ENCODE data around the gene PFKFB2.

Gene PFKFB2

GRCh38 chr1:207035877-207036551 lies 17.1 kb upstream of the PFKFB2 start:
- Histone ChIP-seq H3K23ac (ENCODE audit: low read depth, low read length, poor library complexity) (no peak overlapping the region), H3K27ac (replicated peaks; ENCODE audit: low read length) (no peak overlapping the region), H2BK12ac (ENCODE audit: low read length) (no peak overlapping the region), H2BK120ac (ENCODE audit: low read depth, low read length) (no peak overlapping the region), H3K18ac (ENCODE audit: low read length) (no peak overlapping the region), H4K8ac (ENCODE audit: low read depth, low read length) (no peak overlapping the region), H3K79me1 (ENCODE audit: low read depth, low read length) (no peaks in the 10 kb centered on the region), H3K4ac (ENCODE audit: low read length) (no peak overlapping the region), H3K9ac (ENCODE audit: low read depth, low read length, poor library complexity) (no peak overlapping the region), H3K14ac (ENCODE audit: low read length) (no peak overlapping the region), H2BK5ac (ENCODE audit: low read length) (no peak overlapping the region), H3K4me2 (ENCODE audit: insufficient read depth, low read length, poor library complexity, severe bottlenecking) (no peak overlapping the region), H3K9me3 (replicated peaks in 1 of 2; ENCODE audit: control insufficient read depth in 2 of 2, insufficient read depth in 1 of 2, low read depth in 1 of 2, low read length in 2 of 2) (no peaks in the 10 kb centered on the region), H2BK15ac (ENCODE audit: low read length) (no peak overlapping the region), H3K4me1 (ENCODE audit: control insufficient read depth in 2 of 2, insufficient read depth in 1 of 2, low read depth in 1 of 2, low read length in 2 of 2) (peaks cover 0 to 7% of the 10 kb centered on the region in 2 donors), H2AFZ (ENCODE audit: low read length) (no peak overlapping the region), H2AK5ac (ENCODE audit: low read depth, low read length) (no peak overlapping the region), H3K36me3 (replicated peaks in 1 of 2; ENCODE audit: control insufficient read depth in 2 of 2, insufficient read depth in 2 of 2, low read length in 2 of 2) (no peaks in the 10 kb centered on the region), H4K91ac (ENCODE audit: low read depth, low read length, poor library complexity) (no peak overlapping the region), H3K27me3 (ENCODE audit: control insufficient read depth in 3 of 3, insufficient read depth in 3 of 3, low read depth in 1 of 3, low read length in 3 of 3) (peaks cover 0 to 41% (median 0%) of the 10 kb centered on the region in 3 experiments), H3K4me3 (ENCODE audit: low read length in 2 of 2) (no peak overlapping the region)
- DNase-seq (ENCODE audit: low spot score): no peak
- WGBS, 2 donors (ENCODE audit: extremely low coverage in 2 of 2, insufficient read length in 2 of 2, insufficient replicate concordance in 1 of 2): no CpG with 5 or more reads among the region's 4 CpGs

DNA sequence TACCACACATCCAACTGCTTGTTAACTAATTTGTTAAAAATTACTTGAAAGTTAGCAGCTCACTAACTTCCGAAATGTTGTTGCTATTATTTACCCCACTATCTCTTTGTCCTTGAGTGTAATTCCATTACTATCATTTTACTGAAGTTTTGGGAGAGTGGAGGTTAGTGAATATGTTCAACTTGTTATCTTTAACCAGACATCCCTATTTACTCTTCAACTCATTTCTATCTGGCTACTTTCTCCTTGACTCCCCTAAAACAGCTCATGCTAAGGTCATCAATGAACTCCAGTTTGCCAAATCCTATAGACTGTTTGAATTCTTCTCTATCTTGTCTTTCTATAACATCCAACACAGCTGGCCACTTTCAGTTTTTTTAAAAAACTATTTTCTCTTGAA lies 16.2 kb upstream of the PFKFB2 start:
- H3K27me3 ChIP-seq (ENCODE audit: control insufficient read depth in 3 of 3, insufficient read depth in 3 of 3, low read depth in 1 of 3, low read length in 3 of 3): peaks cover 0 to 34% (median 0%) of the 10 kb centered on the region in 3 experiments
- WGBS, 2 donors (ENCODE audit: extremely low coverage in 2 of 2, insufficient read length in 2 of 2, insufficient replicate concordance in 1 of 2): no CpG with 5 or more reads among the region's 1 CpG
- no peak overlapping the region for H4K8ac ChIP-seq (ENCODE audit: low read depth, low read length)
- H2BK5ac ChIP-seq (ENCODE audit: low read length): no peak overlapping the region
- H2BK15ac ChIP-seq (ENCODE audit: low read length): no peak overlapping the region
- no peak overlapping the region for H3K4ac ChIP-seq (ENCODE audit: low read length)
- no peak overlapping the region for H3K9ac ChIP-seq (ENCODE audit: low read depth, low read length, poor library complexity)
- no peak overlapping the region for H2BK120ac ChIP-seq (ENCODE audit: low read depth, low read length)
- H3K36me3 ChIP-seq (replicated peaks in 1 of 2; ENCODE audit: control insufficient read depth in 2 of 2, insufficient read depth in 2 of 2, low read length in 2 of 2): no peaks in the 10 kb centered on the region
- no peaks in the 10 kb centered on the region for H3K9me3 ChIP-seq (replicated peaks in 1 of 2; ENCODE audit: control insufficient read depth in 2 of 2, insufficient read depth in 1 of 2, low read depth in 1 of 2, low read length in 2 of 2)
- H3K79me1 ChIP-seq (ENCODE audit: low read depth, low read length): no peaks in the 10 kb centered on the region
- peaks cover 0 to 7% of the 10 kb centered on the region in 2 donors for H3K4me1 ChIP-seq (ENCODE audit: control insufficient read depth in 2 of 2, insufficient read depth in 1 of 2, low read depth in 1 of 2, low read length in 2 of 2)
- H2BK12ac ChIP-seq (ENCODE audit: low read length): no peak overlapping the region
- DNase-seq (ENCODE audit: low spot score): no peak
- no peak overlapping the region for H3K4me3 ChIP-seq (ENCODE audit: low read length in 2 of 2)
- no peak overlapping the region for H3K4me2 ChIP-seq (ENCODE audit: insufficient read depth, low read length, poor library complexity, severe bottlenecking)
- H3K27ac ChIP-seq (replicated peaks; ENCODE audit: low read length): no peak overlapping the region
- H3K23ac ChIP-seq (ENCODE audit: low read depth, low read length, poor library complexity): no peak overlapping the region
- H2AFZ ChIP-seq (ENCODE audit: low read length): no peak overlapping the region
- H4K91ac ChIP-seq (ENCODE audit: low read depth, low read length, poor library complexity): no peak overlapping the region
- no peak overlapping the region for H3K18ac ChIP-seq (ENCODE audit: low read length)
- no peak overlapping the region for H3K14ac ChIP-seq (ENCODE audit: low read length)
- H2AK5ac ChIP-seq (ENCODE audit: low read depth, low read length): no peak overlapping the region

DNA sequence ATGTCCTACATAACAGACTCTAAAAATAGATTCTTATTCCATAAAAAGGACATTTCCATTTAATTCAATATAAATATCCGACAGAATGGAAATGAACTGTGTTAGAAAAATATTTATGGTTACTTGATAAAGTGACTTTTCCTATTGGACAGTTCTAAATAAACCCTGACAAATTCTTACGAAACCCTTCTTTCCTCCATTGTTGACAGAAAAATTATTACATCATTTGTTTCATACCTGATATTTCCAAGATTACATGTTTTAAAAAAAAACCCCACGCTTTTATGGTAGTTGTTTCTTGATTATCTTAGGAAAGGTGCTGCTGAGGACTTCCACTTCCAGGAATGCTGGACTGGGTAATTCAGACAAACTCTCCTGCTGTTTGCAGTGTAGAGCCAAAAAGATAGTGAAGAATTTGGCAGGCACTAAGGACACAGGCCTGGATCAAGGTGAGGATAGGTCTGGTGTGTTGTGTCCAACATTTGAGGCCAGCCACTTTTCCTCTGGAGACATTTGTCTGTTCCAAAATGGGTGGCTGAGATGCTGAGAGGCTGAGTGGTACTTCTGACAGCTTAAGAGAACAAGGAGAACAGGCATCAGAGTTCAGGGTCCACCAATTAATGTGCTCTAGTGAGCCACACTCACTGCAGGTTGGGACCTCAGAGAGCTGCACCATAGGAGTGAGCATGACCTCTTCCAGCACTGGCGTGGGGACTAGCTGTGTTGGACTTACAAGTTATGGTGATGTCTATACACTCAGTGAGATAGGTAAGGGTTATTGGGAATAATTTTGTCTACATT lies 13.5 kb upstream of the PFKFB2 start:
- Histone ChIP-seq H3K23ac (ENCODE audit: low read depth, low read length, poor library complexity) (no peak overlapping the region), H3K4me3 (ENCODE audit: low read length in 2 of 2) (no peak overlapping the region), H2BK15ac (ENCODE audit: low read length) (no peak overlapping the region), H3K36me3 (replicated peaks in 1 of 2; ENCODE audit: control insufficient read depth in 2 of 2, insufficient read depth in 2 of 2, low read length in 2 of 2) (peaks cover 0 to 8% of the 10 kb centered on the region in 2 donors), H4K8ac (ENCODE audit: low read depth, low read length) (no peak overlapping the region), H3K14ac (ENCODE audit: low read length) (no peak overlapping the region), H3K4me1 (ENCODE audit: control insufficient read depth in 2 of 2, insufficient read depth in 1 of 2, low read depth in 1 of 2, low read length in 2 of 2) (no peaks in the 10 kb centered on the region), H3K4ac (ENCODE audit: low read length) (no peak overlapping the region), H3K9me3 (replicated peaks in 1 of 2; ENCODE audit: control insufficient read depth in 2 of 2, insufficient read depth in 1 of 2, low read depth in 1 of 2, low read length in 2 of 2) (no peaks in the 10 kb centered on the region), H3K4me2 (ENCODE audit: insufficient read depth, low read length, poor library complexity, severe bottlenecking) (no peak overlapping the region), H4K91ac (ENCODE audit: low read depth, low read length, poor library complexity) (no peak overlapping the region), H2AFZ (ENCODE audit: low read length) (no peak overlapping the region), H2BK120ac (ENCODE audit: low read depth, low read length) (no peak overlapping the region), H3K9ac (ENCODE audit: low read depth, low read length, poor library complexity) (no peak overlapping the region), H2BK12ac (ENCODE audit: low read length) (no peak overlapping the region), H3K79me1 (ENCODE audit: low read depth, low read length) (no peaks in the 10 kb centered on the region), H3K27me3 (ENCODE audit: control insufficient read depth in 3 of 3, insufficient read depth in 3 of 3, low read depth in 1 of 3, low read length in 3 of 3) (peaks cover 0 to 13% (median 0%) of the 10 kb centered on the region in 3 experiments), H2BK5ac (ENCODE audit: low read length) (no peak overlapping the region), H3K27ac (replicated peaks; ENCODE audit: low read length) (no peak overlapping the region), H3K18ac (ENCODE audit: low read length) (no peak overlapping the region), H2AK5ac (ENCODE audit: low read depth, low read length) (no peak overlapping the region)
- no peak for DNase-seq (ENCODE audit: low spot score)
- WGBS, 2 donors (ENCODE audit: extremely low coverage in 2 of 2, insufficient read length in 2 of 2, insufficient replicate concordance in 1 of 2): no CpG with 5 or more reads among the region's 4 CpGs

DNA sequence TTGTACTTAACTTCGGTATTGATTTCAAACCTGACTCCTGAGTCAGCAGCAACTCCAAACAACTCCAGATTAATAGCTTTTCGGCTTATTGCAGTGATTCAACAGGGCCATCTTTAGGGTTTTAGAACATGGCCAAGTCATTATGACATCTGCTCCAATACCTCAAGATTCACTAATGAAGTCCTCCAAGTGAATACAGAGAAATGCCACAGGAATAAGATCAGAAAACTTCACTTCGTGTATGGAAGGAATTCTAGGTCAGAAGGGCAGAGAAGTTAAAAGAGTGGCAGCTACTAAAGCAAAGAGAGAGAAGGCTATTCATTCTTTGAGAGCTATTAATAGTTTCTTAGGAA lies 12.9 kb upstream of the PFKFB2 start:
- H2BK12ac ChIP-seq (ENCODE audit: low read length): no peak overlapping the region
- no peak overlapping the region for H3K23ac ChIP-seq (ENCODE audit: low read depth, low read length, poor library complexity)
- no peak overlapping the region for H3K18ac ChIP-seq (ENCODE audit: low read length)
- H2BK120ac ChIP-seq (ENCODE audit: low read depth, low read length): no peak overlapping the region
- H2BK5ac ChIP-seq (ENCODE audit: low read length): no peak overlapping the region
- H3K27ac ChIP-seq (replicated peaks; ENCODE audit: low read length): no peak overlapping the region
- no peak overlapping the region for H3K14ac ChIP-seq (ENCODE audit: low read length)
- no peaks in the 10 kb centered on the region for H3K4me1 ChIP-seq (ENCODE audit: control insufficient read depth in 2 of 2, insufficient read depth in 1 of 2, low read depth in 1 of 2, low read length in 2 of 2)
- no peak overlapping the region for H3K4me3 ChIP-seq (ENCODE audit: low read length in 2 of 2)
- no peak overlapping the region for H3K9ac ChIP-seq (ENCODE audit: low read depth, low read length, poor library complexity)
- H3K79me1 ChIP-seq (ENCODE audit: low read depth, low read length): no peaks in the 10 kb centered on the region
- H4K91ac ChIP-seq (ENCODE audit: low read depth, low read length, poor library complexity): no peak overlapping the region
- DNase-seq (ENCODE audit: low spot score): no peak
- peaks cover 0 to 11% of the 10 kb centered on the region in 2 donors for H3K36me3 ChIP-seq (replicated peaks in 1 of 2; ENCODE audit: control insufficient read depth in 2 of 2, insufficient read depth in 2 of 2, low read length in 2 of 2)
- H3K9me3 ChIP-seq (replicated peaks in 1 of 2; ENCODE audit: control insufficient read depth in 2 of 2, insufficient read depth in 1 of 2, low read depth in 1 of 2, low read length in 2 of 2): no peaks in the 10 kb centered on the region
- H3K4me2 ChIP-seq (ENCODE audit: insufficient read depth, low read length, poor library complexity, severe bottlenecking): no peak overlapping the region
- H3K4ac ChIP-seq (ENCODE audit: low read length): no peak overlapping the region
- no peak overlapping the region for H2AFZ ChIP-seq (ENCODE audit: low read length)
- WGBS, 2 donors (ENCODE audit: extremely low coverage in 2 of 2, insufficient read length in 2 of 2, insufficient replicate concordance in 1 of 2): no CpG with 5 or more reads among the region's 3 CpGs
- H4K8ac ChIP-seq (ENCODE audit: low read depth, low read length): no peak overlapping the region
- no peak overlapping the region for H2BK15ac ChIP-seq (ENCODE audit: low read length)
- no peak overlapping the region for H2AK5ac ChIP-seq (ENCODE audit: low read depth, low read length)
- H3K27me3 ChIP-seq (ENCODE audit: control insufficient read depth in 3 of 3, insufficient read depth in 3 of 3, low read depth in 1 of 3, low read length in 3 of 3): peaks cover 0 to 13% (median 0%) of the 10 kb centered on the region in 3 experiments

Data from neuronal stem cell (in vitro differentiated cells).